Stimulated activated naive CD8-positive, alpha-beta T cell treated with anti-CD3 and anti-CD28 coated beads, Interleukin-15, Interleukin-2, amounts not matched to agents 100 ng/mL and 50 ng/mL, for 24 hours (primary cell): ENCODE data around the gene CUX1.

Experiments
- H3K27ac Mint-ChIP-seq: one replicate; pipeline ENCODE4 v1.8.0; 2021; ENCODE audit warnings: mild to moderate bottlenecking, mixed read lengths
- H3K27me3 Mint-ChIP-seq: one replicate; pipeline ENCODE4 v1.8.0; 2021; ENCODE audit warnings: mixed read lengths
- H3K36me3 Mint-ChIP-seq: one replicate; pipeline ENCODE4 v1.8.0; 2021; ENCODE audit warnings: low read depth, mixed read lengths
- H3K4me1 Mint-ChIP-seq: one replicate; pipeline ENCODE4 v1.8.0; 2021; ENCODE audit warnings: low read depth, mixed read lengths
- H3K4me3 Mint-ChIP-seq: one replicate; pipeline ENCODE4 v1.8.0; 2021; ENCODE audit warnings: mild to moderate bottlenecking, mixed read lengths
- H3K9me3 Mint-ChIP-seq: one replicate; pipeline ENCODE4 v1.8.0; 2021; ENCODE audit warnings: mixed read lengths

Gene CUX1

DNA sequence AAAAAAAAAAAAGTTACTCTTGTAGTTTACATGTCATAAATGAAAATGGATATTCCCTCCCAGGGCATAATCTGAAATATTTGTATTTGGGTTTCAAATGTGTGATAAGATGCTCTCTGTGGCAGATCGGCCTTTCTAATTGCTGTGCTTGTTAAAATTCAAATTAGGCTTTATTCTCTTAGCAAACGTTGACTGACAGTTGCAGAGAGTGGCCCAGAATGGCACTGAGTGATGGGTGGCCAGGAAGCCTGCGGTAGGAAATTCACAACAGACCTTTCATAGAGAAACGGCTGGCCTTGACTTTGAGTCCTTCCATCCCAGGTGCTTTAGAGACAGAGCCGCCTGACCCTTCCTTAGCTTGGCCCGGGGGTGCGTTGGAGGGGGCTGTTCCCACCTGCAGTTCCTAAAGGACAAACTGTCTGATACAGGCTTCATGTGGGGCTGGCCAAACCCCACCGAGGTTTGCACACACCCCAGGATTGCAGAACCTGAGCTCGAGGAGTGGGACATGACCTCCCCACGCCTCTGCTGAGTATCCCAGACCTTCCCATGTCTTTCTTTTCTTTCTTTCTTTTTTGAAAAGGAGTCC lies 152.7 kb downstream of the CUX1 start:
- Mint-ChIP-seq H3K27ac (no peak overlapping the region), H3K4me3 (no peak overlapping the region), H3K9me3 (no peaks in the 10 kb centered on the region), H3K36me3 (no peaks in the 10 kb centered on the region), H3K4me1 (no peaks in the 10 kb centered on the region), H3K27me3 (no peaks in the 10 kb centered on the region)

DNA sequence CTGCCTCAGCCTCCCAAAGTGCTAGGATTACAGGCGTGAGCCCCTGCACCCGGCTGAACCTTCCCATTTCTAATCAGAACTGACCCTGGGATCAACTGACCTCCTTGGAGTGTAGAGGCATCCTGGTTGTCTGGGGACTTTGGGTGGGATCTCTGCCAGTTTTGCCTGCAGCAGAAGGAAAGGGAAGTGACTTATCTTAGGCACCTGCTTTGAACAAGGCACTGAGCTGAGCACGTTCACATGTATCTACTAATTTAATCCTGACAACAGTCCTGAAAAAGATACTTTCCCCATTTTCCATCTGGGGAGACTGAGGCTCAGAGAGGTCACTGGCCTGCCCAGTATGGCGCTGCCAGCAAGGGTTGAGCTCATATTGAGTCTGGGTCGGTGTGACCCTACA lies 153.4 kb downstream of the CUX1 start:
- no peaks in the 10 kb centered on the region for H3K36me3 Mint-ChIP-seq
- no peak overlapping the region for H3K27ac Mint-ChIP-seq
- H3K9me3 Mint-ChIP-seq, result no peaks in the 10 kb centered on the region
- no peaks in the 10 kb centered on the region for H3K27me3 Mint-ChIP-seq
- H3K4me1 Mint-ChIP-seq, result no peaks in the 10 kb centered on the region
- no peak overlapping the region for H3K4me3 Mint-ChIP-seq

DNA sequence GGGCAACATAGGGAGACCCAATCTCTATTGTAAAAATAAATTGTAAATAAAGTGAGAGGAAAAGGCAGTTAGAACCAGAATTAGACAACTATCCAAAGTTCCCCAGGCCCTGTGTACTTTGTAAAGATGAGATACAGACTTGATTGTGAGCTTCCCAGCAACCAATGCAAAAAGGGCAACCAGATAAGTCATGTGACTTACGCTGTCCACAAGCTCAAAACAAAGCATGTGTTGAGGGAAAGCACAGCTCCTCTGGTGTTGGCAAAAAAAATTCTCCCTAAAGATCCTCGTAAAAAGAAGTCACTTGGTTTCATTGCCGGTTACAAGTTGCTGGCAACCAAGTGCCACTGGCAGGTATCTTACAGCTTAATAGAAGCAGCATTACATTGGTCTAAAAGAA lies 154.0 kb downstream of the CUX1 start:
- Mint-ChIP-seq H3K4me1 (no peaks in the 10 kb centered on the region), H3K27ac (no peak overlapping the region), H3K36me3 (no peaks in the 10 kb centered on the region), H3K9me3 (no peaks in the 10 kb centered on the region), H3K27me3 (no peaks in the 10 kb centered on the region), H3K4me3 (no peak overlapping the region)

DNA sequence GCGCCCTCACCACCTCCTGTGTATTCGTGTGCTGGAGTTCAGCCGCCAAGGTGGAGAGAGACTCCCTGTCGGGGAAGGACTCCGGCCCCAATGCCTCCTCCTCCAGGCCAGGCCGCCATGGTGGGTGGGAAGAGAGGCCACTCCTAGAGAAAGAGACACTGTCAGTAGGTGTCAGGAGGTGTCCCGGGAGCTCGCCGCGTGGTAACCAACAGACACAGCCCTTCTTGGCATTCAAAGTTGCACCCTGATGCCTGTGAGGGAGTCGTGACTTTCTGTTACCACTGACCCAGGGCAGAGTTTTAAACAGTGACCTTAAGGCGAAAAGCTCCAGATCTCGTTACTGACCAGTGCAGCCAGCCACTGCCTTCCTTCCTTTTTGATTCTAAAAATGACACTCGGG lies 155.2 kb downstream of the CUX1 start:
- Mint-ChIP-seq H3K36me3 (no peaks in the 10 kb centered on the region), H3K27ac (no peak overlapping the region), H3K27me3 (no peaks in the 10 kb centered on the region)

DNA sequence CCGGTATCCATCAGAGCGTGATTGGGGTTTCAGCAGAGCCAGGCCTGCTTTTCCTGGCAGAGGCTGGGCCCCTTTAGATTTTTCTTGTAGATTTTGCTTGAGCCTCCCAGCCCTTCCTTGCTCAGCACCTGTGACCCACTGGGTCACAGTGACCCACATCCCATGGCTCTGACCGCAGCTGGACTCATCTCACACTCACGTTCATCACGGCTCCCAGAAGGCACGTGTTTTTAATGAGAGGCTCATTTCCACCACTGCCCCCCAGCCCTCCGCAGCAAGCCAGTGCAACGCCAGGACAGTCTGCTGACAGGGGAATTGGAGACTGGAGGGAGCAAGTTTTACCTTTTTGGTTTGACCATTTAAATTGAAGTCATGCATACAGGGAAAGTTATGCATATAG lies 155.7 kb downstream of the CUX1 start:
- no peak overlapping the region for H3K4me3 Mint-ChIP-seq
- no peaks in the 10 kb centered on the region for H3K9me3 Mint-ChIP-seq
- no peaks in the 10 kb centered on the region for H3K36me3 Mint-ChIP-seq
- no peak overlapping the region for H3K27ac Mint-ChIP-seq
- no peaks in the 10 kb centered on the region for H3K4me1 Mint-ChIP-seq
- H3K27me3 Mint-ChIP-seq, result no peaks in the 10 kb centered on the region

More for the DNA sequence above, 155.2 kb downstream of the CUX1 start:
- Mint-ChIP-seq H3K9me3 (no peaks in the 10 kb centered on the region), H3K4me1 (no peaks in the 10 kb centered on the region), H3K4me3 (no peak overlapping the region)

DNA sequence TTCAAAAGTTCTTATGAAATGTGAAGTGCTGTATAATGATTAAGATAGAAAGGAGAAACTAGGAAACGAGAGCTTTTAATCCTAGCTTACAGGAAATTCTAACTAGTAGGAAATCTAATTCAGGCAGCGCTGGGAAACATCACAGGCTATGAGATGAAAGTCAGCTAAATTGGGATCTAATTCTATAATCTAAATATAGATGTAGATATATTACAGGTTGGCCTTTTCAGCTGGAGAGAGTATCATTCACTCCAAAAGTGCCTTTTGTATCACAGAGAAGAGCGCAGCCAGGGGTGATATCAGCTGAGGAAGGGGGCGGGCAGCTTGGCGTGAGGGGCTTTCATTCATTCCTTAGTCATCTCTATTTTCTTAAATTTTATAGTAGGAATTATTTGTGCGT lies 157.0 kb downstream of the CUX1 start:
- Mint-ChIP-seq H3K4me1 (no peaks in the 10 kb centered on the region), H3K27me3 (no peaks in the 10 kb centered on the region), H3K4me3 (no peak overlapping the region), H3K36me3 (peaks cover 5% of the 10 kb centered on the region), H3K9me3 (no peaks in the 10 kb centered on the region), H3K27ac (no peak overlapping the region)

DNA sequence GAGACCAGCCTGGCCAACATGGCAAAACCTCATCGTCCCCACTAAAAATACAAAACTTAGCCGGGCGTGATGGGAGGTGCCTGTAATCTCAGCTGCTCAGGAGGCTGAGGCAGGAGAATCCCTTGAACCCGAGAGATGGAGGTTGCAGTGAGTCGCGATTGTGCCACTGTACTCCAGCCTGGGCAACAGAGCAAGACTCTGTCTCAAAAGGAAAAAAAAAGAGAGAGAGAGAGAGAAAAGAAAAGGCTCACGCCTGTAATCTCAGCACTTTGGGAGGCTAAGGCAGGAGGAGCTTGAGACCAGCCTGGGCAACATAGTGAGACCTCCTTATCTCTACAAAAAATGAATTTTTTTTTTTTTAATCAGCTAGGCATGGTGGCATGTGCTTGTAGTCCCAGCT lies 157.6 kb downstream of the CUX1 start:
- Mint-ChIP-seq H3K27me3 (no peaks in the 10 kb centered on the region), H3K27ac (no peak overlapping the region), H3K36me3 (peaks cover 5% of the 10 kb centered on the region), H3K9me3 (no peaks in the 10 kb centered on the region), H3K4me1 (no peaks in the 10 kb centered on the region), H3K4me3 (no peak overlapping the region)

DNA sequence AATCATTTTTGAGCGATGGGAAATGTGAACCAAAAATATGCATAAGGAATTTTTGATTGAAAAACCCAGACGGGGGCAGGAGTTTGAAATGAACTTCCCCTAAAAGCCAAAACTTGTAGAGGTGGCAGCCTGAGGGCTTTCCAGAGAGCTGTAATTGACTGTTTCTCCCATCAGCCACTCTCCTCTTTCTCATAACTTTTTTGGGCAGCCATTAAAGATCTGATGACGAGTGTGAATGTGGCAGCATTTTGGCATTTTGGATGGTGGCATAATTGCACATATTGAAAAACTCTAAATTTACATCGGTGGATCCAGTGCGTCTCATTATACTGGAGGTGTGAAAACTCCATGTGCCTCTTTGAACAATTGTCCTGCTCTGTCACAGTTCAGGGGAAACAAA lies 159.0 kb downstream of the CUX1 start:
- Mint-ChIP-seq H3K4me3 (no peak overlapping the region), H3K4me1 (no peaks in the 10 kb centered on the region), H3K27ac (no peak overlapping the region), H3K27me3 (no peaks in the 10 kb centered on the region), H3K36me3 (peaks cover 5% of the 10 kb centered on the region), H3K9me3 (no peaks in the 10 kb centered on the region)

DNA sequence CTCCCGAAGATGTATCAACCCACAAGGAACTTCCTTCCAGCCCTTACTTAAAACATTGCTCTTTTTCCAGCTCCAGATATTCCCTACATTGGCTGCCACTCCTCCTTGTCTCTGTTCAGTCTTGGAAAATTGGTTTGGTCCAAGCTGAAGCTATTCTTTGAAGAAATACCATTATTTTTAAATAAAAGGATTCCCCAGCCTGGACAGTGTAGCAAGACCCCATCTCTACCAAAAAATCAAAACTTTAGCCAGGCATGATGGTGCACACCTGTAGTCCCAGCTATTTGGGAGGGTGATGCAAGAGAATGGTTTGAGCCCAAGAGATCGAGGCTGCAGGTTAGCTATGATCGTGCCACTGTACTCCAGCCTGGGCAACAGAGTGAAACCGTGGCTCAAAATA lies 159.8 kb downstream of the CUX1 start:
- no peak overlapping the region for H3K4me3 Mint-ChIP-seq
- H3K9me3 Mint-ChIP-seq, result no peaks in the 10 kb centered on the region
- peaks cover 5% of the 10 kb centered on the region for H3K4me1 Mint-ChIP-seq
- no peak overlapping the region for H3K27ac Mint-ChIP-seq
- H3K27me3 Mint-ChIP-seq, result no peaks in the 10 kb centered on the region
- H3K36me3 Mint-ChIP-seq, result peaks cover 5% of the 10 kb centered on the region

DNA sequence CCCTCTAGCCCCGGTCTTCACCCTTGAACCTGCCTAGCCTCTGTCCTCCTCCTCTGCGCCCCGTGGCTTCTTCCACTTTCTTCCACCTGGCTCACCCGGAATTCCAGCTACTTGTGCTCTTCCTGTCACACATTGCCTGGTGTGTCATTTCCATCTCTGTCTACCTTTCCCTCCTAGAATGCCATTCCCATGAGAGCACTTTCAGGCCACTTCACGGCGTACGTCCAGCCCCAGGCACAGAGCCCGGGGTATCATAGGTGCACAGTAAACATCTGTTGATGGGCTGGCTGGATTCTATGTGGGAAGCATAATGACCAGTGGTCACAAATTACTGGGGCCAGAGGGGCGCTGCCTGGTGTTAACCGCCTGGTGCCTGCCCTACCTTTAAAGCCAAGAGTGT lies 161.3 kb downstream of the CUX1 start:
- Mint-ChIP-seq H3K36me3 (peaks cover 5% of the 10 kb centered on the region), H3K27me3 (no peaks in the 10 kb centered on the region), H3K4me1 (peaks cover 15% of the 10 kb centered on the region), H3K4me3 (no peak overlapping the region), H3K9me3 (no peaks in the 10 kb centered on the region), H3K27ac (no peak overlapping the region)

DNA sequence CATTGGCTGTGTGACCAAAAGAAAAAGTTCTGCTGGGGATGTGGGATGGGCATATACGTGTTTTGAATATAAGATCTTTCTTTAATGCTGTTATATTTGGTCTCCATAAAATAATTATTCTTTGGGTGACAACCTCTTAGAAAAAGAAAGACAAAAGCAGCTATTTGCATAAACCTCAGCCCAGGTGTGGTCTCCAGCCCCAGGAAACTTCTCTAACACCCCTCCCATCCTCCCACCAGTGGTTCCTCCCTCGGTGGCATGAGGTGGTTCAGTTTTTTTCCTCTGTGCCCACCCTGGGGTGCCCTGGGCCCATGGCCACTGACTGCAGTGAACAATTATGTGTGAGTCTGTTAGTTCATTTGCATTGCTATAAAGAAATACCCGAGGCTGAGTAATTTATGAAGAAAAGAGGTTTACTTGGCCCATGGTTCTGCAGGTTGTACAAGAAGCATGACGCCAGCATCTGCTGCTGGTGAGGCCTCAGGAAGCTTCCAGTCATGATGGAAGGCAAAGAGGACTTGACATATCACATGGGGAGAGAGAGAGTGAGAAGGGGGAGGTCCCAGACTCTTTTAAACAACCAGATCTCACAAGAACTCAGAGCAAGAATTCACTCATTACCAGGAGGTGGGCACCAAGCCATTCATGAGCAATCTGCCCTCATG lies 165.9 kb downstream of the CUX1 start:
- peaks cover 19% of the 10 kb centered on the region for H3K4me1 Mint-ChIP-seq
- H3K4me3 Mint-ChIP-seq, result no peak overlapping the region
- peaks cover 5% of the 10 kb centered on the region for H3K36me3 Mint-ChIP-seq
- no peaks in the 10 kb centered on the region for H3K9me3 Mint-ChIP-seq
- H3K27ac Mint-ChIP-seq, result no peak overlapping the region
- no peaks in the 10 kb centered on the region for H3K27me3 Mint-ChIP-seq

DNA sequence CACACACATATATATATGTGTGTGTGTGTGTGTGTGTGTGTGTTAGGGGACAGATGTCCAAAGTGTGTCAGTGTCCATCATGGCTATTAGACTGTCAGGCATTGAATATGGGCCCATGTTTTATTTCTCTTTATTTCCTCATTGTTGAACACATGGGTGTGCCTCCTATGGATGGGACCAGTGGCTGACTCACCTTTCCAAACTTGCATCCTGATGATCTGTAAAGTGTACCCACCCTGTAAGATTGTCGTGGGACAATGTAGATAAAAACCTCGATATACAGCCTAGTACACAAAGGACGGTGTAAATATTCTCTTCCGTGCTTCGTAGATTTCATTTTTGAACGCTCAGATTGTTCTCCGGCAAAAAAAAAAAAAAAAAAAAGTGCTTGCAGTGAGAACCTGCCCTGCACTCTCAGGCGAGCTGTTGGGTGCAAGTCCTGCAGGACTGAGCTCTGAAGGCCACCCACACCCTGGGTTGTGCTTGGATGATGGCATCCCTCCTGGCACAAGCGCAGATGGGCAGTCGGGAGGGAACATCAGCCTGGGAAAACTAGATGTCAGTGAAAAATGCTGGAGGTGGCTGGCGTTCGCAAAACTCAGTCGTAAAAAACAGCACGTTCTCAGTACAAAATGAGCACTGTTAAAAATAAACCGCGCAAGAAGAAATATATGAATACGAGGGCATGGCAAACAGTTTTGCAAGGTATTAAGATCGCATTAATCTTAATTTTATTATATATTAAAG lies 166.9 kb downstream of the CUX1 start:
- H3K9me3 Mint-ChIP-seq, result no peaks in the 10 kb centered on the region
- H3K36me3 Mint-ChIP-seq, result no peaks in the 10 kb centered on the region
- no peaks in the 10 kb centered on the region for H3K27me3 Mint-ChIP-seq
- H3K4me3 Mint-ChIP-seq, result no peak overlapping the region
- H3K4me1 Mint-ChIP-seq, result peaks cover 23% of the 10 kb centered on the region
- H3K27ac Mint-ChIP-seq, result no peak overlapping the region

DNA sequence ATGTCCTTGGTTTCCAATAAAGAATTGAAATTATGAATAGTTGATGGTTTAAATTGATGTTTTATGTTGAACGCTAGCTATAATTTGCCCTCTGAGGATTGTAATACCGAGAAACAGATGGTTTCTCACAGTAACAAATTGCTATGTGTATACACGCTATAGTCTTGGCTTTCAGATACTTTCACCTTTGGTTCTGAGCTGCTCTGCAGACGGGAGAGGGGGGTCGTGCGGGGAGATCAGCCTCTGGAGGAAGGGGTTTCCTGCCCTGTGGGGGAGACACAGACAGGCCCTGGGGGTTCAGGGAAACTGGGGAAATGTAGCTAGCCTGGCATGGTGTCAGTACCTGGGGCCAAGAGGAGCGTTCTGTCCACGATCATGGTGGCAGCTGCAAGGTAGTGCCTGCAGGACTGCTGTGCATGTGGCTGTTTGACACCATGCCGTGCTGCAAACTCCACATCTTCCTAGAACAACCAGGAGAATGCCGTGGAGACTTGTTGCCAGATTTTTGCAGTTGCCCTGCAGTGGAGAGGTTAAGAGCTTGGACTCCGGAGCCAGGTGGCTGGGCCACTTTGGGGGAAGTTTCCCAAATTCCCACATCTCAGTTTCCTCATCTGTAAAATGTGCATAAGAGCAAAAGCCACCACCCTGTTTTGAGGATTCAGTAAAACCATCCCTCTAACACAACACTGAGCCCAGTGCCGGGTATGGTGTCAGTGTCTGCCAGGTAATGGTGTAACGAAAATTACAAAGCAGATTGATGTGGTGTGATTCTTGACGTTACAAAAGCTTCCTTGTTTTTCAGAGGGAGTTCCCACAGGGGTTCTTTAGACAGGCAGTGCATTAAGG lies 167.9 kb downstream of the CUX1 start:
- H3K36me3 Mint-ChIP-seq, result no peaks in the 10 kb centered on the region
- no peaks in the 10 kb centered on the region for H3K9me3 Mint-ChIP-seq
- no peak overlapping the region for H3K4me3 Mint-ChIP-seq
- no peaks in the 10 kb centered on the region for H3K27me3 Mint-ChIP-seq
- H3K4me1 Mint-ChIP-seq, result peaks cover 31% of the 10 kb centered on the region
- no peak overlapping the region for H3K27ac Mint-ChIP-seq

DNA sequence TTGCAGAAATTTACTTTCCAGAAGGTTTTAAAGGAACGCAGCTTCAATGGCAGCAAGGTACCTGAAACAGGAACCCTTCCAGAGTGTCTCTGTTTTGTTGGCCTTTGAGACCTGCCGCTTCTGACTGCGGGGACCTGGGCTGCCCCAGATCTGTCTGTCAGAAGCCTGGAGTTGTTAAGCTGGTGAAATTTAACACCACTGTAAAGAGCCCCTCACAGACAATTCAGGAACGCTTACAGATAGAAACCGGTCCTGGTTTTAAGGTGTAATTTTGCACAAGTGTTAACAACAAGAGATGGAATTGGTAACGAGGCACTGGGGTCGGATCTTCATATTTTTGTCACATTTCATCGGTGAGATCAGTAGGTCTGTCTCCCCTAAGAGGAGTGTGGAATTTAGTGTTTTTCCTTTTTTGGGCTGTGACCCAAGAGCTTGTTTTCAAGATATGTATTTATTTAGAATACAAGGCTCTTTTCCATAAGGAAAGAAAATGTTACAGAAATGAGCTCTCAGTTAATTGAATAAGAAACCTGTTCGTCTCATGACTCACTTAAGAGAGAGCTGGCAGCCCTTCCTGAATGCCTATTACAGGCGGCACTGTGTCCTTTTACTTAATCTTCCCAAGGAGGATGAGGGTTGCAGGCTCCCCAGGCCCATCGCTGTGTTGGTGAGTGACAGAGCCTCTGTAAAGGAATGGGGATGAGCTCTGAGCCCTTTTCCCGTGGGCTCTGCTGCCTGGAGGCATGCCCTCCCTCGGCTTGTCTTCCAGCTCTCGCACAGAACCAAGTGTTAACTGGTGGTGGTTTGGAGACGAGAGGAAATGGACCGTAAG lies 168.7 kb downstream of the CUX1 start:
- H3K9me3 Mint-ChIP-seq, result no peaks in the 10 kb centered on the region
- H3K27me3 Mint-ChIP-seq, result no peaks in the 10 kb centered on the region
- H3K4me3 Mint-ChIP-seq, result no peak overlapping the region
- H3K4me1 Mint-ChIP-seq, result peaks cover 38% of the 10 kb centered on the region
- no peaks in the 10 kb centered on the region for H3K36me3 Mint-ChIP-seq
- H3K27ac Mint-ChIP-seq, result no peak overlapping the region
